Hematopoietic multipotent progenitor cell treated with erythropoietin and hydrocortisone succinate and interleukin-3 and kit ligand, for 15 days (in vitro differentiated cells): ENCODE measurements around the gene ZNF180.
"Not testable (repeated sequence)": the region's sequence is repeated elsewhere in the genome, so short reads cannot be mapped to it uniquely, and the experiment has no call there.

Experiments used
- DNase-seq: peaks from one replicate; pipeline ENCODE4 v3.0.0-alpha.2; 2015; ENCODE audit warnings: low spot score

Gene ZNF180

GRCh38 chr19:44498988-44499387 lies 1.3 kb downstream of the ZNF180 start:
- DNase-seq, result no peak

DNA sequence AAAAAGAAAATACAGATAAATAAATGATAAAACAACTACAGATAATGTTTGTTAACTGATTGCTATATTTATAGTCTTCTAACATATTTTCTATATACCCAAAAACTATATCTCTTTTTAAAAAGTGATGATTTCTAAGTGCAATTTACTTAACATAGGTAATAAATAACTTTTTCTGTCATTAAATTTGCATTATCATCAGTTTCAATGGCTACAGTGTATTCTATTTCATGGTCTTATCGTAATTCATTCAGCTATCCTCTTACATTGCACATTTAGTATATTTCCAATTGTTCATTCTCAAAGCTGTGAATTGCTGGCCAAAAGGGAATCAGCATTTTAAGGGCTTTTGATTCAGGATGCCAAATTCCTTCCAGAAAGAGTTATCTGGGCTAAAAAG lies 3.6 kb downstream of the ZNF180 start:
- no peak for DNase-seq

DNA sequence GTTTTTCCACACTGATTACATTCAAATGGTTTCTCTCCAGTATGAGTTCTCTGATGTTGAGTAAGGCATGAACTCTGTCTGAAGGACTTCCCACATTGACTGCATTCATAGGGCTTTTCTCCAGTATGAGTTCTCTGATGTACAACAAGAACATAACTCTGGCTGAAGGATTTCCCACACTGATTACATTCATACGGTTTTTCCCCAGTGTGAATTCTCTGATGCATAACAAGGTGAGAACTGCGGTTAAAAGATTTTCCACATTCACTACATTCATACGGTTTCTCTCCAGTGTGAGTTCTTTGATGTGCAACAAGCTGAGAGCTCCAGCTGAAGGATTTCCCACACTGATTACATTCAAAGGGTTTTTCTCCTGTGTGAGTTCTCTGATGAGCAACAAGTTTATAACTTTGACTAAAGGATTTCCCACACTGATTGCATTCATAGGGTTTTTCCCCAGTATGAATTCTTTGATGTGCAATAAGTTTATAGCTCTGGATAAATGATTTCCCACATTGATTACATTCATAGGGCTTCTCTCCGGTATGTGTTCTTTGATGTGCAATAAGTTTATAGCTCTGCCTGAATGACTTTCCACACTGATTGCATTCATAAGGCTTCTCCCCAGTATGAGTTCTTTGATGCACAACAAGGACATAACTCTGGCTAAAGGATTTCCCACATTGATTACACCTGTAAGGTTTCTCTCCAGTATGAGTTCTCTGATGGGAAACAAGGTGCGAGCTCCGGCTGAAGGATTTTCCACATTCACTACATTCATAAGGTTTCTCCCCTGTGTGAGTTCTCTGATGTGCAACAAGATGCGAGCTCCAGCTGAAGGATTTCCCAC lies 23.5 kb downstream of the ZNF180 start:
- no peak for DNase-seq

- DNase-seq, result not testable (repeated sequence)
Observed at GRCh38 chr19:44468730-44469129, 31.6 kb downstream of the ZNF180 start.

GRCh38 chr19:44462600-44463286 lies 37.6 kb downstream of the ZNF180 start:
- DNase-seq, result not testable (repeated sequence)

DNA sequence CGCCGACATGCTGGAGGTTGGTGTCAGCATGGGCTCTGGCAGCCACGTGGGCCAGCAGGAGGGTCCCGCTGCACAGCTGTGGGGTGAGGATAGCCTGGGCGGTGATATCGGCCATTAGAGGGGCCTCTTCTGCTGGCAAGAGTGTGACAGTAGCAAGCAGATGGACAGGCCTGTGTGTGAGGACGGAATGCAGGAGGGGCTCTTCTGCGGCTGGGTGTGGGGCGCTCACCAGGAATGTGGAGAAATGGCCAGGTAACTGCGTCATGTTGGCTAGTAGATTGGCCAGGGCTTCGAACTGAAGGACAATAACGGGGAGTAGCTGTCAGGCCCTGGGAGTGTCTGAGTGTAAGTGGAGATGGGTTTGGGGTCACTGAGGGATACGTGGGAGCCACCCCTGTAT lies 44.3 kb downstream of the ZNF180 start:
- not testable (repeated sequence) for DNase-seq

DNA sequence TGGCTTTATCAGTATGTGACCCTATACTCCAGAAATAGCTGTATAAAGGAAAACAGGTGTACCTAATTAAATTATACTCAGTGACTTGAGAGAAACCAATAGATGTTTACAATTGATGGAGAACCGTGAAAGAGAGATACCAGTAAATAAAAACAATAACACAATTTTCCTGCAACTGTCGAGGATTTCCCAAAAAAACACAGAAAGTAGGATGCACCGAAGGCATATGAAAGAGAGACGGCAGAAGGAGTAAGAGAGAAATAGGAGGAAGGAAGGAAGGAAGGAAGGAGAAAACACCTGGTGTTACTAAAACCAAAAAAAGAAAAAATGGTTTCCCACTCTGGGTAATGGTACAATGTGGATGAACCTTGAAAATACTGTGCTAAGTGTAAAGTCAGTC lies 45.2 kb downstream of the ZNF180 start:
- DNase-seq, result no peak

DNA sequence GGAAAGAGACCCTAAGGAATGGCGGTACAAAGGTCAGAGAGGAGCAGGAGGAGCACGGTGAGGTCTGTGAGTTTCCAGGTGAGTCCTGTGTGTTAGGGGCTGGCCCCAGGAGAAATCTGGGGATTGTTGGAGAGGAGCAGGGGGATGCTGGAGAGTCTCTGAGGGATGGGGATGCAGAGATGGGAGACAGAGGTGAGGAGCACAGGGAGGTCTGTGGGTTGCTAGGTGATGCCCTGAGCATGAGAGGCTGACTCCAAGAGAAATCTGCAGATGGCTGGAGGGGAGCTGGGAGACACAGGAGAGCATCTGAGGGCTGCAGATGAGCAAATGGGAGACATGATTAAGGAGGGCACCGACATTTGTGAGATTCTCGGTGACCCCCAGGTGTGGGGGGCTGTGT lies 48.0 kb downstream of the ZNF180 start:
- DNase-seq, result no peak

- DNase-seq, result no peak
Observed at GRCh38 chr19:44451687-44452086, 48.6 kb downstream of the ZNF180 start.

DNA sequence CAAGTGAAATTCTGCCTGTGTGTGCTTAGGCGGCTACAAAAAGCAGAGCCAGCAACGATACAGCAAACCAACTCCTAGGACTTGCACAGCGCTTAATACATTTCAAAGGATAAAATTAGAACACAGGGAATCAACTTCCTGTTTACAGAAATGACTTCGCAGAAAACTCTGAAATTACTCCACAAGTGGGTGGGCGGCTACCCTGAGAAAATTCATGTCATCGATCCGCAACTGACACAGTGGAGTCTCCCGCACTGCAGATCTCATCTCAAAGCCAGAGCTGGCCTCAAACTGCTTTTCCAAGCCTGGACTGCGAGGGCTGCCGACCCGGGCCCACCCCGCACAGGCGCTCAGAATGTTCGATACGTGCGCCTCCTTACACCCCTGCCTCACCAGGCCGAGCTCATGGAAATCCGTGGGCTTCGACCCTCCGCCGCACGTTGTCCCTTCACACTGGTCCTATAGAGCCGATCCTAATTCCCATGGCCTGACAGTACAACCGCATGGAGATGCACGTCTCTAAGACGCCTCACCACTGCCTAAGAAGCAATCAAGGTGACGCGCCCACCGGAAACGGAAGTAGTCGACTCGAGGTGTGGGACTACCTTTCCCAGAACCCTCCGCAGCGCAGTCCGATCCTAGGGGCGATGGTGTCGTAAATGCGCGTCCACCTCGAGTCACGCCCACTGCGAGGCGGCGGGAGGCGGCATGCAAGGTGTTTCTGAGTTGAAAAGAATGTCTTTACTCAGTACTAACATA lies 52.2 kb downstream of the ZNF180 start, which contains the start of gene ZNF229:
TSS of gene ZNF229 (minus strand) at position 557 of the 759 bp plus-strand sequence. CDS start 5,625 bp downstream, outside the sequence.
- peak; percentile 39 for DNase-seq

DNA sequence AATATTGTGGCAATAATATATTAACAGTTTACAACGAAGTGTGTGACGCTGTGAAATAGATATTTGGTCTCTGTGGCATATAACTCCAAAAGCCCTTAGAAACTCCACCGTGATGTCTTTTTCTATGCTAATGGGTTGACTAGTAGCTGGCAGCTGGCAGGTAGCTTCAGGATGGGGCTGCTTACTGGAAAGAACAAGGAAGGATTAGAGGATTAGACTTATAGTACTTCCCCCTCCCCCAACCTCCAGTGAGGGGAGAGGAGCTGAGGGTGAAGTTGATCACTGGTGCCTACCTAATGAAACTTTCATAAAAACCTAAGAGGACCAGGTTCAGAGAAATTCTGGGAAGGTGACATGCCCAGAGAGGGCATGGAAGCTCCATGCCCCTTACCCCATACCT lies 61.9 kb downstream of the ZNF180 start:
- DNase-seq, result no peak

DNA sequence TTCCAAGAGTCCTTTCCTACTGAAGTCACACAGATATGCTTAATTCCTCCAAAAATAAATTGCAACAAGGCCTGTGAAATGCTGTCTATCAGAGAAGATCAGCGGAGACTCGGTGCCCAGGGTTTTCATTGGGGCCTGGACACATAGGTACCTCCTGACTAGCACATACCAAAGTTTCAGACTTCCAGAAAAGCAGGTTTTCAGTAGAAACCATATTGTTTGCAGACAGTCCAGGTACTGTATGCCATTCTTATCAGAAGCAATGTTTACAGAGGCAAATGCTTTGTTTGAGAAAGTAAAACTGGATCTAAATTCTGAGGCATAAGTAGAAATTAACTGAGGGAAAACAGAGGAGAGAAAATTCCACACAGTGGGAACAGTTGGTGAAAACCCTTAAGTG lies 64.9 kb downstream of the ZNF180 start:
- DNase-seq, result no peak

DNA sequence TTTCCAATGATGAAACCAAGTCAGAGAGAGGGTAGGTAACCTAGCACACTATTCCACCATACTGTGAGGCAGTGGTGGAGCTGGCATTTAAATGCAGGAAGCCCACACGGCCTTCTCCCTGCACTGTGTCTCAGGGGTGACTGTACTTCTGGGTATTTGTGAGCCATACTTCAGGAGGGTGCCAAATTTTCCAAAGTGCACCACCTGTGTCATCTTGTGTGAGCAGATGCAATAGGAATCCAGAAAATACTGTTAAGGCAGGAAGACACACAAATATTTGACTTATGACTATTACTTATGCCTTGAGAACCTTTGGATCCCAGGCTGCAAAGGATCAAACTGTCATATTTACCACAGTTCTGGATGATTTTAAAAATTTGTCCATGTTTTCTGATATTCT lies 69.4 kb downstream of the ZNF180 start:
- no peak for DNase-seq
